CD4-positive, alpha-beta T cell (primary cell): ENCODE measurements around the gene TIMM10. TPM values are rescaled to one million over a fixed set of nuclear protein-coding genes. Genes with fewer than 3 reads are reported as not detected.

ENCODE experiments used
- ATAC-seq: fragments of 200-7000 bp; cut with Tn5 transposase; one replicate; pipeline ENCODE4 v1.10.0; 2022; ENCODE audit warnings: mild to moderate bottlenecking; ENCODE audit not compliant: poor library complexity
- CTCF ChIA-PET: fragments of 350-600 bp; sonication (Branson Sonifier 250); formaldehyde crosslinking; loops from one replicate; lab custom pipeline; 2021; ENCODE audit warnings: antibody characterized with exemption, inconsistent platforms; lab: Charles Lee
- POLR2A ChIA-PET: fragments of 350-600 bp; sonication (Branson Sonifier 250); formaldehyde crosslinking; loops from one replicate; lab custom pipeline; 2021; ENCODE audit warnings: antibody characterized with exemption, inconsistent platforms; lab: Charles Lee
- DNase-seq, 14 experiments: peaks; one replicate each; pipeline ENCODE4 v3.0.0-alpha.2; 2013 to 2020; ENCODE audit warnings: mixed read lengths in 2 of 14
- H3K27ac ChIP-seq, 2 donors: one replicate each; pipeline versions ENCODE4 v1.5.1 to v1.7.0; 2013; ENCODE audit warnings: low read length in 2 of 2, low read depth in 1 of 2, mild to moderate bottlenecking in 1 of 2
- H3K27me3 ChIP-seq, 2 experiments: 1 replicate in 1 of 2; 2 replicates in 1 of 2; pipeline versions ENCODE4 v1.6.1 to v1.7.0; 2013; ENCODE audit warnings: low read length in 2 of 2, control low read depth in 1 of 2, mild to moderate bottlenecking in 1 of 2, moderate library complexity in 1 of 2; ENCODE audit not compliant: insufficient read depth in 2 of 2, control insufficient read depth in 1 of 2
- H3K36me3 ChIP-seq: one replicate; pipeline ENCODE4 v1.6.1; 2013; ENCODE audit warnings: low read length, control low read depth; ENCODE audit not compliant: insufficient read depth
- H3K4me1 ChIP-seq: one replicate; pipeline ENCODE4 v1.6.1; 2013; ENCODE audit warnings: low read length, control low read depth; ENCODE audit not compliant: insufficient read depth
- H3K4me3 ChIP-seq: one replicate; pipeline ENCODE4 v1.5.1; 2013; ENCODE audit warnings: mild to moderate bottlenecking, low read length, moderate library complexity
- H3K9me3 ChIP-seq, 2 experiments: 1 replicate in 1 of 2; 2 replicates in 1 of 2; pipeline versions ENCODE4 v1.6.1 to v1.7.0; 2013; ENCODE audit warnings: low read length in 2 of 2, mild to moderate bottlenecking in 2 of 2, control low read depth in 1 of 2, moderate library complexity in 1 of 2; ENCODE audit not compliant: control insufficient read depth in 1 of 2, insufficient read depth in 1 of 2
- H3K27ac Mint-ChIP-seq: one replicate; pipeline ENCODE4 v1.8.0; 2020; ENCODE audit warnings: mixed read lengths
- H3K27me3 Mint-ChIP-seq: one replicate; pipeline ENCODE4 v1.8.0; 2021; ENCODE audit warnings: mixed read lengths
- H3K36me3 Mint-ChIP-seq: one replicate; pipeline ENCODE4 v1.8.0; 2021; ENCODE audit warnings: low read depth, mixed read lengths
- H3K4me1 Mint-ChIP-seq: one replicate; pipeline ENCODE4 v1.8.0; 2021; ENCODE audit warnings: low read depth, mixed read lengths
- H3K4me3 Mint-ChIP-seq: one replicate; pipeline ENCODE4 v1.8.0; 2020; ENCODE audit warnings: mild to moderate bottlenecking, mixed read lengths
- H3K9me3 Mint-ChIP-seq: one replicate; pipeline ENCODE4 v1.8.0; 2020; ENCODE audit warnings: mixed read lengths
- intact Hi-C, 2 experiments: fragments of 100-400 bp; cut with DNase I in 1 of 2; cut with micrococcal nuclease in 1 of 2; formaldehyde crosslinking; loops; one replicate each; pipeline versions ENCODE4 v1.15.1 to v1.9.0; 2023 to 2025; cut with DNase I, micrococcal nuclease
- total RNA-seq, 174 experiments: library from RNA in 2 of 174; stranded (reverse) in 2 of 174; gene quantifications; one replicate each; pipeline ENCODE4 v1.2.3 and lab custom pipeline; 2021 to 2026
- TF ChIP-seq, protein P1 (sequence below): fragments of 200-600 bp; IDR thresholded peaks from one replicate; pipeline ENCODE4 v1.8.0; 2022; ENCODE audit warnings: antibody characterized with exemption, mild to moderate bottlenecking

The TIMM10 gene
- total RNA-seq, 2 experiments from 2014 or later, result 28.0 TPM

DNA sequence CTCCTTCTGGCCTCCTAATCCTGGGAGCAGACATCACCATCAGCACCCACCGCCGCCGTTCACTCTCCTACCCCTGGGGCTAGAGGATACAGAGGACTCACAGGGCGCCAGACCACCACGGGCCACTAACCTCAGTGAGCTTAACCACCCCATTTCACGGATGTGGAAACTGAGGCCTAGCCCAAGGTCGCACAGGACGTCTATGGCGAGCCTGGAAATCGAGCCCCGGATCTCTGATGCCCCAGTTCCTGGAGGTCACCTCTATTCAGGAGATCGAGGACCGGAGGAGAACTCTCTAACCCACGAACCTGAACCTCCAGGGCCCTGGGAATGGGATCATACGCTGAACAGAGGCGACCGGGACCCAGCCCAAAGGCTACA is 349 bp downstream of the TIMM10 start:
- POLR2A ChIA-PET, result interaction anchor here (1.0 to 2.9 kb wide), 5 partner anchors 38 to 211 kb away, joined by 3 to 11 read pairs (median 5); partner anchors contain the start of genes SELENOH, TNKS1BP1 and UBE2L6
- Histone ChIP-seq H3K27me3 (no peaks in the 10 kb centered on the region), H3K4me1 (peaks cover 24% of the 10 kb centered on the region), H3K36me3 (peaks cover 11% of the 10 kb centered on the region), H3K4me3 (peak overlapping the region; percentile 85), H3K9me3 (no peaks in the 10 kb centered on the region), H3K27ac (peak overlapping the region; percentile 78 to 91)
- Mint-ChIP-seq H3K4me1 (peaks cover 25% of the 10 kb centered on the region), H3K27ac (peak overlapping the region; percentile 90), H3K9me3 (no peaks in the 10 kb centered on the region), H3K36me3 (peaks cover 5% of the 10 kb centered on the region), H3K27me3 (no peaks in the 10 kb centered on the region), H3K4me3 (peak overlapping the region; percentile 89)
- CTCF ChIA-PET, result interaction anchor here (1.0 to 9.3 kb wide), 4 partner anchors 37 to 205 kb away, joined by 3 to 130 read pairs (median 13); partner anchors contain the start of genes TNKS1BP1 and UBE2L6
- no peak for ATAC-seq
- intact Hi-C loops, result loop anchor here (2.0 kb wide), 5 partner anchors 37 to 1049 kb away; partner anchors contain the start of genes UBE2L6 (in 2 of the 2), MED19 (in 1 of the 2), TMX2 (in 1 of the 2) and ZFP91 (in 1 of the 2)
- TF ChIP-seq, protein P1, sequence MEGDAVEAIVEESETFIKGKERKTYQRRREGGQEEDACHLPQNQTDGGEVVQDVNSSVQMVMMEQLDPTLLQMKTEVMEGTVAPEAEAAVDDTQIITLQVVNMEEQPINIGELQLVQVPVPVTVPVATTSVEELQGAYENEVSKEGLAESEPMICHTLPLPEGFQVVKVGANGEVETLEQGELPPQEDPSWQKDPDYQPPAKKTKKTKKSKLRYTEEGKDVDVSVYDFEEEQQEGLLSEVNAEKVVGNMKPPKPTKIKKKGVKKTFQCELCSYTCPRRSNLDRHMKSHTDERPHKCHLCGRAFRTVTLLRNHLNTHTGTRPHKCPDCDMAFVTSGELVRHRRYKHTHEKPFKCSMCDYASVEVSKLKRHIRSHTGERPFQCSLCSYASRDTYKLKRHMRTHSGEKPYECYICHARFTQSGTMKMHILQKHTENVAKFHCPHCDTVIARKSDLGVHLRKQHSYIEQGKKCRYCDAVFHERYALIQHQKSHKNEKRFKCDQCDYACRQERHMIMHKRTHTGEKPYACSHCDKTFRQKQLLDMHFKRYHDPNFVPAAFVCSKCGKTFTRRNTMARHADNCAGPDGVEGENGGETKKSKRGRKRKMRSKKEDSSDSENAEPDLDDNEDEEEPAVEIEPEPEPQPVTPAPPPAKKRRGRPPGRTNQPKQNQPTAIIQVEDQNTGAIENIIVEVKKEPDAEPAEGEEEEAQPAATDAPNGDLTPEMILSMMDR, result no peak
- DNase-seq, result no peak

DNA sequence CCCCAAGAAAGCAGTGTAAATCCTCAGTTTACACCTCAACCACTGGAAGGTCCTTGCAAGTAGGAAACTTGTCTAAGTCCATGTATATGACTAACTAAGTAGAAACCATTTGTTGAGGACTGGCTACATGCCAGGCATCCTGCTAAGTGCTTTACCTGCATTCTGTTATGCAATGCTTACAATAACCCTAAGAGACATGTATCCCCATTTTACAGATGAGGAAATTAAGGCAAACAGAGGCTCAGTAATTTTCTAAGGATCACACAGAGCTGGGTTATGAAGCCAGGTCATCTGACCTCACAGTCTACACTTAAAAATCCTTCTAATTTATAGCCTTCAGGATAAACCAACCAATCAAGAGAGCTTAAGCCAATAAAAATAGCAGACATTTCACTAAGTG is 1.5 kb downstream of the TIMM10 start:
- intact Hi-C loops, result no loop called here
- H3K27ac ChIP-seq, result no peak overlapping the region
- TF ChIP-seq, protein P1, result no peak
- H3K9me3 Mint-ChIP-seq, result no peaks in the 10 kb centered on the region
- peaks cover 25% of the 10 kb centered on the region for H3K4me1 Mint-ChIP-seq
- H3K4me3 ChIP-seq, result no peak overlapping the region
- H3K4me3 Mint-ChIP-seq, result peak overlapping the region; percentile 26
- DNase-seq, result no peak
- H3K9me3 ChIP-seq, result no peaks in the 10 kb centered on the region
- H3K36me3 Mint-ChIP-seq, result peaks cover 5% of the 10 kb centered on the region
- H3K27me3 ChIP-seq, result no peaks in the 10 kb centered on the region
- ChIA-PET CTCF (interaction anchor here (1.1 to 9.3 kb wide), 3 partner anchors 25 to 71 kb away, joined by 3 to 130 read pairs (median 12); no protein-coding TSS in a partner anchor), POLR2A (interaction anchor here (1.3 to 2.9 kb wide), 3 partner anchors 14 to 204 kb away, joined by 4 to 11 read pairs (median 10); partner anchors contain the start of genes SLC43A1 and TNKS1BP1)
- ATAC-seq, result no peak
- peaks cover 11% of the 10 kb centered on the region for H3K36me3 ChIP-seq
- no peak overlapping the region for H3K27ac Mint-ChIP-seq
- H3K4me1 ChIP-seq, result peaks cover 24% of the 10 kb centered on the region
- no peaks in the 10 kb centered on the region for H3K27me3 Mint-ChIP-seq

- H3K27ac ChIP-seq, result no peak overlapping the region
- H3K27me3 ChIP-seq, result no peaks in the 10 kb centered on the region
- TF ChIP-seq, protein P1, result peak; percentile 96
- CTCF ChIA-PET, result interaction anchor here (0.7 to 9.3 kb wide), 15 partner anchors 12 to 273 kb away, joined by 3 to 130 read pairs (median 4); partner anchors contain the start of genes SLC43A1 and UBE2L6
- H3K27me3 Mint-ChIP-seq, result no peaks in the 10 kb centered on the region
- intact Hi-C loops, result loop anchor here (1.0 to 2.0 kb wide), 5 partner anchors 34 to 182 kb away; partner anchors contain the start of gene YPEL4 (in 1 of the 2)
- no peak for ATAC-seq
- H3K4me1 Mint-ChIP-seq, result peaks cover 25% of the 10 kb centered on the region
- no peaks in the 10 kb centered on the region for H3K9me3 ChIP-seq
- H3K4me1 ChIP-seq, result peaks cover 24% of the 10 kb centered on the region
- H3K27ac Mint-ChIP-seq, result peak overlapping the region; percentile 47
- POLR2A ChIA-PET, result interaction anchor here (0.9 to 4.8 kb wide), 6 partner anchors 10 to 118 kb away, joined by 3 to 28 read pairs (median 3); partner anchors contain the start of gene SLC43A1
- H3K4me3 ChIP-seq, result no peak overlapping the region
- peak; percentile 54 to 86 (median 73) for DNase-seq
- H3K9me3 Mint-ChIP-seq, result no peaks in the 10 kb centered on the region
- H3K36me3 ChIP-seq, result peaks cover 11% of the 10 kb centered on the region
- peak overlapping the region; percentile 5 for H3K4me3 Mint-ChIP-seq
- H3K36me3 Mint-ChIP-seq, result peaks cover 5% of the 10 kb centered on the region
Measured at GRCh38 chr11:57527056-57527631, 3.4 kb downstream of the TIMM10 start.
